T-helper 1 cell treated with Interleukin-12 subunit alpha and Interleukin-12 subunit beta and Interleukin-4 antibody, amounts not matched to agents 30 μg/mL and 1 μg/mL, for 36 hours (primary cell): ENCODE measurements around the gene MIGA1.
"Not testable (repeated sequence)": the region's sequence is repeated elsewhere in the genome, so short reads cannot be mapped to it uniquely, and the experiment has no call there.

Experiments
- H3K27ac Mint-ChIP-seq: one replicate; pipeline ENCODE4 v1.8.0; 2021; ENCODE audit warnings: mild to moderate bottlenecking, mixed read lengths
- H3K27me3 Mint-ChIP-seq: one replicate; pipeline ENCODE4 v1.8.0; 2021; ENCODE audit warnings: low read depth, mixed read lengths
- H3K36me3 Mint-ChIP-seq: one replicate; pipeline ENCODE4 v1.8.0; 2021; ENCODE audit warnings: low read depth, mixed read lengths
- H3K4me1 Mint-ChIP-seq: one replicate; pipeline ENCODE4 v1.8.0; 2021; ENCODE audit warnings: low read depth, mixed read lengths
- H3K4me3 Mint-ChIP-seq: one replicate; pipeline ENCODE4 v1.8.0; 2021; ENCODE audit warnings: mild to moderate bottlenecking, moderate library complexity, mixed read lengths
- H3K9me3 Mint-ChIP-seq: one replicate; pipeline ENCODE4 v1.8.0; 2021; ENCODE audit warnings: mixed read lengths

The MIGA1 gene, protein sequence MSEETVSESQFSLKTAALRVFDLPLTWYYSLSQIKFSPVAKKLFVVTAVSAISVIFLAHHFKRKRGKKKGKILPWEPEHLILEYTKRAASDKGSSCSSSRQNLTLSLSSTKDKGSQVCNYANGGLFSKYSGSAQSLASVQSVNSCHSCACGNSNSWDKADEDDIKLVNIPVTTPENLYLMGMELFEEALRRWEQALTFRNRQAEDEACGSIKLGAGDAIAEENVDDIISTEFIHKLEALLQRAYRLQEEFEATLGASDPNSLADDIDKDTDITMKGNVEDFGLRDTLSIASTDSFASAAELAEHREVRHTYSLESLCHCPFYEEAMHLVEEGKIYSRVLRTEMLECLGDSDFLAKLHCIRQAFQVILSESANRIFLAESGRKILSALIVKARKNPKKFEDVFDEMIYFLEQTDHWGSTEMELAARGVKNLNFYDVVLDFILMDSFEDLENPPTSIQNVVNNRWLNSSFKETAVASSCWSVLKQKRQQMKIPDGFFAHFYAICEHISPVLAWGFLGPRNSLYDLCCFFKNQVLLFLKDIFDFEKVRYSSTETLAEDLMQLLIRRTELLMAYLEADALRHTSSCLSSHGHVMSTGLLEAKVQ

DNA sequence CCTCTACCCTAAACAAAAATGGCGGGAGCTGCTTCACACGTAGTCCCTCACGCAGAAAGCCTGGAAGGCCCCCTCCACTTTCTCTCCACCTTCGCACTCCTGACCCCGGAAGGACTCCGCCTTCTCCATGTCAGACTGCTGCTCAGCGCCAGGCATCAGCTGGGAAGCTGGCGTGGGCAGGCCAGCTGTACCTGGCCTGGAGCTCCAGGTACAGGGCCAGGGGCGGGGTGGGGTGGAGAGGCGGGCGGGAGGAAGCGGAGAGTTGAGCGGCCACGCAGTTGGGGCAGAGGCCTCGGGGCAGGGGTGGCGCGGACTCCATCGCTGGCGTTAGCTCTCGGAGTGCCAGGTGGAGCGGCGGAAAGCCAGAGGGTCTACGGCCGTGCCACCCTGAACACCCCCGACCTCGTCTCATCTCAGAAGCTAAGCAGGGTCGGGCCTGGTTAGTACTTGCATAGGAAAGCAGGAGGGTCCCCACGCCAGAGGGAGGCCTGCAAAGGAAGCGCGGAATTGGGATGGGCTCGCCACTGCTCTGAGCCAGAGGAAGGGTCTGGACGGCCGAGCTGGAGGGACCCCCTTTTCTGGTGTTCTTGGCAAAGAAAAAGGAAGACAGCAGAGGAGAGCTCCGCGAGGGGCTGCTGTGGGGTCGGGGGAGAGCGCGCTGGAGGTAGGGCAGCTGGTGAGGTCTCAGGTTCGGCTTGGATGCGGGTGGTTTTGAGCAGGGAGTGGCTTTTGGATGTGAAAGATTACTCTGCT lies at the start of gene MIGA1:
Gene MIGA1 (plus strand): TSS at position 121 of the 753 bp plus-strand sequence. CDS start 3,604 bp downstream, outside the sequence.
- Mint-ChIP-seq H3K36me3 (peaks cover 16% of the 10 kb centered on the region), H3K27me3 (peaks cover 4% of the 10 kb centered on the region), H3K9me3 (peaks cover 2% of the 10 kb centered on the region), H3K4me3 (peak within 1 kb of the TSS; percentile 97), H3K27ac (peak within 1 kb of the TSS; percentile 86), H3K4me1 (peaks cover 29% of the 10 kb centered on the region)

DNA sequence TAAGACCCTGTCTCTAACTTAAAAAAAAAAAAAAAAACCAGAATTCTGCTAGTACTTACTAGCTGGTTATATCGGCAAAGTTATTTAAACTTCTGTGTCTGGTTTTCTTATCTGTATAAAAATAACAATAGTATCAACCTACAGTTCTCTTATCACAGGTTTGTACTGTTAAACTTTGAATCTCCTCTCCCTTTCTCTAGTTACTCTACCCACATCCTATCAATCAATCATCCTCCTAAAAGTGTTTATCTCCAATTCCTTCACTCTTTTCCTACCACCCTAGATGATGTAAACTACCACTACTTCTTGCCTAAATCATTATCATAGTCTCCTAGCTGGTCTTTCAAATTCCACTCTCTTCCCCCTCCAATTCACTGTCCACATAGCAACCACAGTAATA lies 47.4 kb upstream of the MIGA1 start:
- Mint-ChIP-seq H3K27ac (no peak overlapping the region), H3K4me1 (no peaks in the 10 kb centered on the region), H3K27me3 (no peaks in the 10 kb centered on the region), H3K36me3 (peaks cover 22% of the 10 kb centered on the region), H3K9me3 (no peaks in the 10 kb centered on the region), H3K4me3 (no peak overlapping the region)

DNA sequence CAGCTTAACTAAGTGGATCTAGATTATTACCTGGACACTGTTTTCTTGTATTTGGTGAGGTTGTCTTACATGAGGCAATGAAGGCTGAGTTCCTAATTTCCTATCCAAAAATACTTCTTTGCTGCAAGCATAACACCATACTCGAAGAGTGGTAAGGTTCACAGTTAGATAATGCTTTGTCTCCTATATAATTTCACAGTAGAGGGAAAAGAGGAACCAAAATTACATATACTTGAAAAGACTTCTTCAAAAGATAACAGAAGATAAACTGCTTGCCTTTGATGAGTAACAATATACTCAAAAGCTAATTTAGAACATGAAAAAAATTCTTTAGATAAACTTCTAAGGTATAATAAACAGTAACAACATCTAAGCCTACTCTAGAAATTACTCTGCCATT lies 40.2 kb upstream of the MIGA1 start:
- Mint-ChIP-seq H3K4me3 (no peak overlapping the region), H3K4me1 (no peaks in the 10 kb centered on the region), H3K27ac (no peak overlapping the region), H3K9me3 (no peaks in the 10 kb centered on the region), H3K27me3 (no peaks in the 10 kb centered on the region), H3K36me3 (peaks cover 11% of the 10 kb centered on the region)

DNA sequence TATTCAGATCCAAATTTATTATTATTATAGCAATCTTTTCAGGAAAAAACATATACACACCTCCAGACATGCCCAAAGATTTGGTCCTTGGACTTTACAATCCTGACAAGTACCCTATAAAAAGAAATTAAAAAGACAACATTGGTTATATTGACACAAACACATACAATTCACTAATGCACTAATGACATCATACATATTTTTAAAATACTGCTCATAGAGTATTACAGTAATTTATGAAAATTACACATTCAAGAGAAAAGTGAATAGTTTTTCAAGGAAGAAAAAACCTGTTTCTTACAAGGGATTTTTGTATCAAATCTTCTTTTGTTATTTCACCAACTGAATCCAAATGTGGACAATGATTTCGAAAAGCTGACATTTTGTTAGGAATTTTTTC lies 38.1 kb upstream of the MIGA1 start:
- Mint-ChIP-seq H3K9me3 (no peaks in the 10 kb centered on the region), H3K36me3 (peaks cover 9% of the 10 kb centered on the region), H3K4me1 (peaks cover 3% of the 10 kb centered on the region), H3K4me3 (no peak overlapping the region), H3K27me3 (no peaks in the 10 kb centered on the region), H3K27ac (no peak overlapping the region)

DNA sequence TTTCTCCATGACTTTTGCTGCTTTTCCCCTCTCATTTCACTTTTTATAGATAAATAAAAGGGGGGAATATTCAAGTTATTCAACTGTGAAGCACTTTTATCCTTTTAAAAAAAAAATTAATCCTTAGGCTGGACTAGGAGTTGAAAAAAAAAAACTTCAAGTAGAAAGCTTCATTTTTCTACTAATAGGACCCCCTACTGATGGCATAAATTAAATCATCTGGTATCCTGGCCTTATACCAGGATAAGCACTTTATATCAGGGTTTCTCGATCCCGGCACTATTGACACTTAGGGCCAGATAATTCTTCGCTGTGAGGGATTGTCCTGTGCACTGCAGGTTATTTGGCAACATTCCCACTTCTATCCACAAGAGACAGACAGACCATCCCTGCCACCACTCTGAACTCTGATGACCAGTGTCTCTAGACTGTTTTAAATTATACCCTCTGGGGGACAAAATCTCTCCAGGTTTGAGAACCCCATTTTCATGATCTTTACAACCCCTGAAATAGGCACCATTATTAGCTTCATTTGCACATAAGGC lies 37.4 kb upstream of the MIGA1 start:
- H3K27ac Mint-ChIP-seq: no peak overlapping the region
- no peaks in the 10 kb centered on the region for H3K9me3 Mint-ChIP-seq
- no peak overlapping the region for H3K4me3 Mint-ChIP-seq
- H3K36me3 Mint-ChIP-seq: peaks cover 7% of the 10 kb centered on the region
- H3K4me1 Mint-ChIP-seq: peaks cover 4% of the 10 kb centered on the region
- H3K27me3 Mint-ChIP-seq: no peaks in the 10 kb centered on the region

DNA sequence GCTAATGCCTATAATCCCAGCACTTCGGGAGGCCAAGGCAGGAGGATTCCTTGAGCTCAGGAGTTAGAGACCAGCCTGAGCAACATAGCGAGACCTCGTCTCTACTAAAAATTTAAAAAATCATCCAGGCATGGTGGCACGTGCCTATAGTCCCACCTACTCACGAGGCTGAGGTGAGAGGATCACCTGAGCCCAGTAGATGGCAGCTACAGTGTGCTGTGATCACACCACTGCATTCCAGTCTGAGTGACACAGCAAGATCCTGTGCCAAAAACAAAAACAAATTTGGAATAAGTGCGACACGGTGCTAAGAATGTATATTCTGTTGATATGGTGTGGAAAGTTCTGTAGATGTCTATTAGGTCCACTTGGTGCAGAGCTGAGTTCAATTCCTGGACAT lies 34.9 kb upstream of the MIGA1 start:
- H3K36me3 Mint-ChIP-seq: peaks cover 2% of the 10 kb centered on the region
- no peak overlapping the region for H3K27ac Mint-ChIP-seq
- H3K4me3 Mint-ChIP-seq: no peak overlapping the region
- peaks cover 4% of the 10 kb centered on the region for H3K4me1 Mint-ChIP-seq
- no peaks in the 10 kb centered on the region for H3K9me3 Mint-ChIP-seq
- H3K27me3 Mint-ChIP-seq: no peaks in the 10 kb centered on the region

DNA sequence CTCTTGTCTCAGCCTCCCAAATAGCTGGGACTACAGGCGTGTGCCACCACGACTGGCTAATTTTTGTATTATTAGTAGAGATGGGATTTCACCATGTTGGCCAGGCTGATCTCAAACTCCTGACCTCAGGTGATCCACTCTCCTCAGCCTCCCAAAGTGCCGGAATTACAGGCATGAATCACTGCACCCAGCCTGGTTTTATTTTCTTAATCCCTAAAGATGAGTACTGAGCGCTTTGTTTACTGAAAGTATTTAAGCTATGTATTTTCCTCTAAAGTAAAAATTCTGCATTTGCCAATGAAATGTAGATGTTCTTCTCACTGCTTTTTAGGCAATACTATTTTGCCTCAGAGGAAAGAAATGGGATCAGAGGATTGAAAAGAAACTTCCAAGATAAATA lies 30.0 kb upstream of the MIGA1 start:
- H3K4me1 Mint-ChIP-seq, H3K27me3 Mint-ChIP-seq, H3K36me3 Mint-ChIP-seq, H3K4me3 Mint-ChIP-seq, H3K9me3 Mint-ChIP-seq, H3K27ac Mint-ChIP-seq: not testable (repeated sequence)

DNA sequence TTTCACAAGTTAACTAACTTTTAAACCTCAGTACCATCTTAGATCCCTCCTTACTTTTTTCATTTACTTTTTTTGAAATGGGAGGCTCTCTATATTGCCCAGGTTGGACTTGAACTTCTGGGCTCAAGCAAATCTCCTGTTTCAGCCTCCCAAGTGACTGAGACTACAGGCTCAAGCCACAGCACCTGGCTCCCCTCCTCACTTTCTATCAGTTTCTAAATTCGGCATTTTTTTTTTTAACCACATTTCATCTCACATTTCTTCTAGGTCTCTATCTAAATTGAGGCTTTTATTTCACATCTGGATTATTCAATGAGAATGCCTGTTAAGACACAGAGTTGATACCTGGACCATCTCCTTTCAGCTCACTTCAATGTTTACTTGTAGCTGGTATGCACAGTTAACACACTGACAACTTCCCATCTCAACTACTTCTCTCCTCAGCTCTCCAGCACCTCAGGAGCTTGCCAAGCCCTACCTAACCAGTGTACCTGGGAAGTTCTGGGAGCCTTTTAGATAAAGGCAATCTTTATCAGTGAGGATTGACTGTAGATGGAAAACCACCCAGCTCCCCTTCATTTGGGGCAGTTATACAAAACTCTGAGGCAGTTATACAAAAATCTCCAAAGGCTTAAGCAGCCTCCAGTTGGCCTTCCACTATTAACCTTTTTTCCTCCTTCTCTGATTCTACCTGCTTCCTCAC lies 23.2 kb upstream of the MIGA1 start:
- Mint-ChIP-seq H3K4me1 (peaks cover 27% of the 10 kb centered on the region), H3K9me3 (no peaks in the 10 kb centered on the region), H3K27me3 (no peaks in the 10 kb centered on the region), H3K4me3 (no peak overlapping the region), H3K27ac (no peak overlapping the region), H3K36me3 (peaks cover 3% of the 10 kb centered on the region)

DNA sequence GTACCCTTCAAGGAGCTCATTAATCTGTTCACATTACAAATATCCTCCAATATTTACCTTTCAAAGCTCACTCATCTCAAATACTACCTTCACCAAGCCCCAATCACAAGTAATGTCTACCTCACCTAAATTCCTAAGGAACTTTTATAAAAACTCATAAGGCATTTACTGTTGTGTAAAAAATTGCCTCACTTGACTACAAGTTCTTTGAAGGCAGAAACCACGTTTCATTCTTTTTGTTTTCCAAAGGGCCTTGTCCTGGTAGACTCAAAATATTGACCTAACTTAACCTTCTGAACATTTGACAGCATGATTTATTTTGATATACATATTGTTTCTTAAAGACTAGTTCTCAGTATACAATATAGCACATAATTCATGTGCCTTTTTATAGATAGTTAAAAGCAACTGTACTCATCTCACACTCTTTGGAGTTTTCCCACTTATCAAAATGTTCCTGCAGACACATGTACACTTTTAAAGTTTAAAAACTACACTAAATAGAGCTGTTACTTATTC lies 22.3 kb upstream of the MIGA1 start:
- Mint-ChIP-seq H3K36me3 (peaks cover 3% of the 10 kb centered on the region), H3K4me1 (peaks cover 27% of the 10 kb centered on the region), H3K4me3 (peak overlapping the region; percentile 54), H3K9me3 (no peaks in the 10 kb centered on the region), H3K27me3 (no peaks in the 10 kb centered on the region), H3K27ac (no peak overlapping the region)

DNA sequence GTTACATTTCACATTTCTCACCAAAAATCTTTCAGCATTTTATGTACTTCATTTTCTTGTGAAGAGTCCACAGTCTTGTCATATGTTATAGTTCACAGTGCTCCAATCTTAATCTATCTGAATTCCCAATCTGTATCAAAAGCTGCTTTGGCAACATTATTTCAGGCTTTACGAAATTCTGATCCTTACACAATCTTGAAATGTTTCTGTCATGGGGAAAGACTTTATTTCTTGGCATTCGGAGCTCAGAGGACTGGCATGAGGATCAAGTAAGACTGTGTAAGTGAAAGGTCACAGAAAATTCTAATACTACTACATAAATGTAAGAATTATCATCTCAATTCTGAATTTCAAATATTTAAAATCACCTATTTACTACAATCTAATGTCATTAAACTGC lies 21.8 kb upstream of the MIGA1 start:
- no peak overlapping the region for H3K27ac Mint-ChIP-seq
- H3K9me3 Mint-ChIP-seq: no peaks in the 10 kb centered on the region
- peak overlapping the region; percentile 54 for H3K4me3 Mint-ChIP-seq
- H3K4me1 Mint-ChIP-seq: peaks cover 27% of the 10 kb centered on the region
- H3K36me3 Mint-ChIP-seq: peaks cover 2% of the 10 kb centered on the region
- no peaks in the 10 kb centered on the region for H3K27me3 Mint-ChIP-seq

DNA sequence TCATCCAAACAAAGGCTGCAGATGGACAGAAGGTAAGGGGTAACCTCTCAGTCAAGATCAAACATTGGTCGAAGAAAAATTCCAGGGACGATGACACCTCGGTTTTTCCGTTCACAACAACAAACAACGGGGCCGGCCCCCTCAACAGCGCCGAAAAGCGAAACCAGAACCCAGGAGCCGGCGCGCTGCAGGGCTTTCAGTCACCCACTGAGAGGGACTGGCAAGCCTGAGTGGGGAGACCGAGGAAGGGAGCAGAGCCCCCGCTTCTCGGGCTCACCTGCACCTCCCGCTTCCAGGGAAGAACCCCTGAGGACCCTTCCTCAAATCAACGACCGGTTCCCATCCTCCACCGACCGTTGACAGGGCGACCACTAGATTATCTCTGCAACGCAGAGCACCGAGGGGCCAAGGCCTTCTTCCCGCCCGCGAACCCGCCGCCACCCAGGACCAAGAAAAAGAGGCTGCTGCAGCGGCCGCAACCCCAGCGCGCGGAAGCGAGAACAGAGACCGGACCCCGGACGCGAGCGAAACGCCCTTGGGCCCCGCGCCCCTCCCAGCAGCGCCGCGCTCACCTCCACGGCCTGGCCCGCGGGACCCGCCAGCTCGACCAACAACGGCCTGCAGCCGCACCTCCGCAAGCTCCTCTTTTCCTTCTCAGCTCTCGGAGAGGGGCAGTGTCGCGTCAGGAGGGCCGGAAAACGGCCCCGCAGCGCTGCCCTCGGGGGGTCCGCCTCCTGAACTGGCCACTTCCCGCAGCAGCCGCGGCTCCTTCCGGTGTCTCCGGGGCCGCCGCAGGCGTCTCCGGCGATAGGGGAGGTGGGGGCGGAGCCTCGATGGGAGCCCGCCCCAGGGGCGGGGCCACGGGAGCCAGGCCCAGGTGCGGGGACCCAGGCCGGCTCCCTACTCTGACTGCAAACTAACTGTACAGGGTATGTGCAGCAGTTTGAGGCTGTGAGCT lies 20.1 kb upstream of the MIGA1 start, which contains the start of gene USP33:
Gene USP33 (minus strand): TSS at position 782 of the 958 bp plus-strand sequence. CDS start 18,155 bp downstream, outside the sequence.
- Mint-ChIP-seq H3K4me3 (peak within 1 kb of the TSS; percentile 91), H3K4me1 (peaks cover 27% of the 10 kb centered on the region), H3K27ac (peak within 1 kb of the TSS; percentile 92)

DNA sequence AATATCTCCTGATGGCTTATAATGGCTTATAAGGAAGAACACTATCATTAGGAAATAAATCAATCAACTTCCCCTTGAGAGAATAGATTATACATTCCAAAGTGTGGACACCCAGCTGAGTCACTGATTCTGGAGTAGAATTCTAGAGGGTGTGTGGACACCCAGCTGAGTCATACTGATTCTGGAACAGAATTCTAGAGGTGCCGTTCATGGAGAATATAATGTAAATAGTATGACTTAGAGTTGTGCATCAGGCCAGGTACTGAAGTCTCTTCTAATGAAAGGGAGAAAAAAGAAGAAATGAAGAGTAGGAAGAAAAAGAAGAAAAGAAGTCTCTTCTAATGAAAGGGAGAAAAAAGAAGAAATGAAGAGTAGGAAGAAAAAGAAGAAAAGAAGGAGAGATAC lies 17.4 kb upstream of the MIGA1 start:
- H3K4me3 Mint-ChIP-seq: no peak overlapping the region
- H3K27ac Mint-ChIP-seq: no peak overlapping the region
- H3K9me3 Mint-ChIP-seq: no peaks in the 10 kb centered on the region
- peaks cover 12% of the 10 kb centered on the region for H3K4me1 Mint-ChIP-seq
- peaks cover 2% of the 10 kb centered on the region for H3K36me3 Mint-ChIP-seq
- no peaks in the 10 kb centered on the region for H3K27me3 Mint-ChIP-seq

More for the DNA sequence above, 20.1 kb upstream of the MIGA1 start, which contains the start of gene USP33:
- peaks cover 2% of the 10 kb centered on the region for H3K36me3 Mint-ChIP-seq
- no peaks in the 10 kb centered on the region for H3K9me3 Mint-ChIP-seq
- H3K27me3 Mint-ChIP-seq: no peaks in the 10 kb centered on the region

DNA sequence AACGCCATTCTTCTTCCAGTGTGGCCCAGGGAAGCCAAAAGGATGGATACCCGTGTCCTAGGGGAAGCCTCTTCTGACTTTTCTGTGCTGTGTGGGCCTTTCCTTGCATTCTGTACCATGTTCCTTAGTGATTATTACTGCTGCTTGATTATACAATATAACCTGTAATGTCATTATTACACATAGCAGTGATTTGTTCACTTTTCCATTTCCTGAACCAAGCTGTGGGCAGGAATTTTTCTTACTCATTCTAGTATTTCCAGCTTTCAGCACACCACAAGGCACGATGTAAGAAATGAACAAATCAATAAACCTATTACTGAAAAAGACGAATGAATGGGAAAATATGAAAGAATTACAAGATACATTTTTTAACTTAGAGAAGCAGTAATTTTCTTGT lies 11.4 kb upstream of the MIGA1 start:
- Mint-ChIP-seq H3K27me3 (no peaks in the 10 kb centered on the region), H3K9me3 (no peaks in the 10 kb centered on the region), H3K4me3 (no peak overlapping the region), H3K36me3 (no peaks in the 10 kb centered on the region), H3K4me1 (no peaks in the 10 kb centered on the region), H3K27ac (no peak overlapping the region)
